Fibroblast of lung (primary cell): Measurements from ENCODE around the gene EYS. TPM values are rescaled to one million over a fixed set of nuclear protein-coding genes. Genes with fewer than 3 reads are reported as not detected.
"Not testable (repeated sequence)": the region's sequence is repeated elsewhere in the genome, so short reads cannot be mapped to it uniquely, and the experiment has no call there.

ENCODE experiments used
- DNase-seq, 2 donors: peaks; one replicate each; pipeline versions ENCODE4 v3.0.0 to v3.0.0-alpha.2; 2010; ENCODE audit warnings: low read depth in 2 of 2
- H2AFZ ChIP-seq: 2 replicates; pipeline ENCODE4 v1.5.1; 2012; ENCODE audit warnings: low read length, control low read depth, inconsistent platforms
- H3K27ac ChIP-seq: 2 replicates; pipeline ENCODE4 v1.5.1; 2011; ENCODE audit warnings: low read length, control low read depth; ENCODE audit not compliant: insufficient read depth
- H3K27me3 ChIP-seq: 2 replicates; pipeline ENCODE4 v1.5.1; 2011; ENCODE audit warnings: mild to moderate bottlenecking, low read length; ENCODE audit not compliant: control insufficient read depth, insufficient read depth
- H3K36me3 ChIP-seq: 2 replicates; pipeline ENCODE4 v1.5.1; 2011; ENCODE audit warnings: low read length; ENCODE audit not compliant: control insufficient read depth, insufficient read depth
- H3K4me1 ChIP-seq: 2 replicates; pipeline ENCODE4 v1.5.1; 2011; ENCODE audit warnings: low read length; ENCODE audit not compliant: control insufficient read depth, insufficient read depth; ENCODE audit errors: extremely low read depth
- H3K4me2 ChIP-seq: 2 replicates; pipeline ENCODE4 v1.5.1; 2011; ENCODE audit warnings: low read length, control low read depth; ENCODE audit not compliant: insufficient read depth; ENCODE audit errors: extremely low read depth
- H3K4me3 ChIP-seq, 4 experiments: fragments of 200-600 bp in 1 of 4; sonication (generic) in 1 of 4; replicated peaks in 1 of 4; 2 replicates each; pipeline ENCODE4 v1.5.1; 2011 to 2016; ENCODE audit warnings: low read length in 4 of 4, low read depth in 3 of 4, mild to moderate bottlenecking in 3 of 4, control low read depth in 2 of 4, inconsistent platforms in 1 of 4, mixed read lengths in 1 of 4; ENCODE audit not compliant: insufficient read depth in 1 of 4; ENCODE audit errors: control extremely low read depth in 1 of 4
- H3K79me2 ChIP-seq: 2 replicates; pipeline ENCODE4 v1.5.1; 2012; ENCODE audit warnings: mild to moderate bottlenecking, low read length, inconsistent platforms; ENCODE audit not compliant: control insufficient read depth, insufficient read depth
- H3K9ac ChIP-seq: 2 replicates; pipeline ENCODE4 v1.5.1; 2011; ENCODE audit warnings: mild to moderate bottlenecking, low read length, control low read depth; ENCODE audit not compliant: insufficient read depth
- H3K9me3 ChIP-seq: 2 replicates; pipeline ENCODE4 v1.5.1; 2012; ENCODE audit warnings: low read depth, low read length; ENCODE audit not compliant: control insufficient read depth, insufficient read depth
- H4K20me1 ChIP-seq: 2 replicates; pipeline ENCODE4 v1.5.1; 2011; ENCODE audit warnings: low read length; ENCODE audit not compliant: control insufficient read depth, insufficient read depth; ENCODE audit errors: extremely low read depth
- EZH2 ChIP-seq: IDR thresholded peaks from 2 replicates; pipeline ENCODE4 v1.5.1; 2012; ENCODE audit warnings: low read length, control low read depth, mild to moderate bottlenecking; ENCODE audit errors: missing control alignments
- polyA plus RNA-seq, 2 donors: library from polyadenylated mRNA; depleted of rRNA in 1 of 2; stranded (reverse) in 1 of 2; unstranded in 1 of 2; fragments of >200 nt; gene quantifications; 2 replicates each; pipeline ENCODE4 v1.2.1, GENCODE V29; 2011 to 2012; ENCODE audit warnings: missing spikeins in 1 of 2
- total RNA-seq: library from RNA; depleted of rRNA; stranded (reverse); fragments of >200 nt; gene quantifications from 2 replicates; pipeline ENCODE4 v1.2.1, GENCODE V29; 2014
- TF ChIP-seq, protein P1 (sequence below), 2 donors: IDR thresholded peaks in 1 of 2; conservative IDR thresholded peaks in 1 of 2; 1 replicate in 1 of 2; 2 replicates in 1 of 2; pipeline ENCODE4 v1.5.1; 2011 to 2012; ENCODE audit warnings: low read length in 2 of 2, control low read depth in 1 of 2, inconsistent platforms in 1 of 2, low read depth in 1 of 2, mild to moderate bottlenecking in 1 of 2

Gene EYS
- total and polyA plus RNA-seq, 2 donors (not counting 1 experiment from before 2014, with no cell fraction given): under 0.01 TPM; not detected in 1

DNA sequence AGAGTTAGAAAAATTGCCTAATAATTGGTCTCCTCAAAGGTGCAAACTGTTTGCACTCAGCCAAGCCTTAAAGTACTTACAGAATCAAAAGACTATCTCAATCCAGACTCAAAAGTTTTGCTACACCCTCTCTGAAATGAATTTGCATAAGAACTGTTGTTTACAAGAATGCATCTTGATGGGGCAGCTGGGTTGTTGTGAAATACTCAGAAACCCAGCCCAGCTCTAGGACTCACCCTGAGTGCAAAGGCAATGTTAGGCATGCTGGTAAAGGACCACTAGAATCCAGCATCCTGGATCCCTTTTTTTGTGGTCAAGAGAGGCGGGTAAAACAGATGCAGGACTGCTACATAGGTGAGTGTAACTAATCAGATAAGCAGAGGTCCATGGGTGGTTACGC, 700.2 kb downstream of the EYS start:
- Histone ChIP-seq H3K4me1 (no peaks in the 10 kb centered on the region), H3K79me2 (no peaks in the 10 kb centered on the region), H3K9ac (no peak overlapping the region), H3K9me3 (no peaks in the 10 kb centered on the region), H3K27me3 (no peaks in the 10 kb centered on the region), H3K36me3 (no peaks in the 10 kb centered on the region), H3K27ac (no peak overlapping the region), H4K20me1 (no peaks in the 10 kb centered on the region), H2AFZ (no peak overlapping the region), H3K4me3 (no peak overlapping the region), H3K4me2 (no peak overlapping the region)
- no peak for TF ChIP-seq EZH2
- TF ChIP-seq, protein P1, sequence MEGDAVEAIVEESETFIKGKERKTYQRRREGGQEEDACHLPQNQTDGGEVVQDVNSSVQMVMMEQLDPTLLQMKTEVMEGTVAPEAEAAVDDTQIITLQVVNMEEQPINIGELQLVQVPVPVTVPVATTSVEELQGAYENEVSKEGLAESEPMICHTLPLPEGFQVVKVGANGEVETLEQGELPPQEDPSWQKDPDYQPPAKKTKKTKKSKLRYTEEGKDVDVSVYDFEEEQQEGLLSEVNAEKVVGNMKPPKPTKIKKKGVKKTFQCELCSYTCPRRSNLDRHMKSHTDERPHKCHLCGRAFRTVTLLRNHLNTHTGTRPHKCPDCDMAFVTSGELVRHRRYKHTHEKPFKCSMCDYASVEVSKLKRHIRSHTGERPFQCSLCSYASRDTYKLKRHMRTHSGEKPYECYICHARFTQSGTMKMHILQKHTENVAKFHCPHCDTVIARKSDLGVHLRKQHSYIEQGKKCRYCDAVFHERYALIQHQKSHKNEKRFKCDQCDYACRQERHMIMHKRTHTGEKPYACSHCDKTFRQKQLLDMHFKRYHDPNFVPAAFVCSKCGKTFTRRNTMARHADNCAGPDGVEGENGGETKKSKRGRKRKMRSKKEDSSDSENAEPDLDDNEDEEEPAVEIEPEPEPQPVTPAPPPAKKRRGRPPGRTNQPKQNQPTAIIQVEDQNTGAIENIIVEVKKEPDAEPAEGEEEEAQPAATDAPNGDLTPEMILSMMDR (conservative IDR thresholded peaks at IDR 0.05 in 1 of 2, IDR thresholded peaks at IDR 0.05 in 1 of 2; ENCODE audit: low read depth in 1 of 2, low read length in 2 of 2): no peak
- DNase-seq: no peak

DNA sequence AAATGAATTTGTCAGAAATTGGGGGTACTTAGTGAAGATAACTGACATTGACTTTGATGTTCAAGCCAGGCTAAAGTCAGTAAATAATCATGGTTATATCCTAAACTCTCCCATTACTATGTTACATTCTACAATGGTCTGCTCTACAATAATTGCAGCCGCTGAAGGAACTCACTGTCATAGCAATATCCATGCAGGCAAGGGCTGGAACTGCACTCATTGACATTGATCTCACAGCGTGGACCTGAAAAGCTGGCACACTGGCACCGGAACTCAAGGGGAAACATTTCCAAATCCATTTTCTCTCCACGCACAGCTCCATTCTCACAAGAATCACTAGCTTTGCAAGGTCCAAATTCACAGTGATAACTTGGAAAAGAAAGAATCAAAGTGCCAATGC, 702.7 kb downstream of the EYS start:
- Histone ChIP-seq H3K79me2 (no peaks in the 10 kb centered on the region), H3K36me3 (no peaks in the 10 kb centered on the region), H2AFZ (no peak overlapping the region), H4K20me1 (no peaks in the 10 kb centered on the region), H3K4me3 (no peak overlapping the region), H3K27ac (no peak overlapping the region), H3K9me3 (no peaks in the 10 kb centered on the region), H3K4me2 (no peak overlapping the region), H3K9ac (no peak overlapping the region), H3K4me1 (no peaks in the 10 kb centered on the region), H3K27me3 (no peaks in the 10 kb centered on the region)
- TF ChIP-seq, protein P1 (conservative IDR thresholded peaks at IDR 0.05 in 1 of 2, IDR thresholded peaks at IDR 0.05 in 1 of 2; ENCODE audit: low read depth in 1 of 2, low read length in 2 of 2): no peak
- no peak for TF ChIP-seq EZH2
- no peak for DNase-seq

DNA sequence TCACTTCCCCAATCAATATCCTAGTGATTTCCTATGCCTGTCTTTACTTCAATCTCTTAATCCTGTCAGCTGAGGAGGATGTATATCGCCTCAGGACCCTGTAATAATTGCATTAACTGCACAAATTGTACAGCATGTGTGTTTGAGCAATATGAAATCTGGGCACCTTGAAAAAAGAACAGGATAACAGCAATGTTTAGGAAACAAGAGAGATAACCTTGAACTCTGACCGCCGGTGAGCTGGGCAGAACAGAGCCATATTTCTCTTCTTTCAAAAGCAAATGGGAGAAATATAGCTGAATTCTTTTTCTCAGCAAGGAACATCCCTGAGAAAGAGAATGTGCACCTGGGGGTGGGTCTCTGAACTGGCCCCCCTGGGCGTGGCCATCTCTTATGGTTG, 704.1 kb downstream of the EYS start:
- H3K9me3 ChIP-seq, H3K4me2 ChIP-seq, H3K4me1 ChIP-seq, H2AFZ ChIP-seq, H3K27me3 ChIP-seq, H3K27ac ChIP-seq, H3K9ac ChIP-seq, H3K79me2 ChIP-seq, H4K20me1 ChIP-seq, DNase-seq, H3K36me3 ChIP-seq, H3K4me3 ChIP-seq: not testable (repeated sequence)
